K562 (cell line): ENCODE data around the gene CD300LD. TPM values are rescaled to one million over a fixed set of nuclear protein-coding genes. Genes with fewer than 3 reads are reported as not detected.

ENCODE experiments used
- ATAC-seq: fragments of 200-7000 bp; cut with Tn5 transposase; 3 replicates; pipeline ENCODE4 v1.9.1; 2020; ENCODE audit warnings: moderate library complexity
- BruUV-seq: library from RNA; stranded (reverse); fragments of 400-500 nt; replicated peaks from 2 replicates; lab custom pipeline; 2021; lab: Mats Ljungman, UMichigan
- CTCF ChIA-PET: fragments of 300-600 bp; formaldehyde crosslinking; extraction: SDS; loops from one replicate; lab custom pipeline; 2021; ENCODE audit warnings: low intra/inter-chr PET ratio; lab: Yijun Ruan, JAX
- POLR2A ChIA-PET: fragments of 300-600, 350-650 bp; sonication (Branson Sonifier 250); formaldehyde crosslinking; extraction: SDS; loops from one replicate; lab custom pipeline; 2021; ENCODE audit warnings: antibody characterized with exemption, inconsistent platforms; lab: Yijun Ruan, JAX
- DNase-seq, 4 experiments: peaks; one replicate each; pipeline versions ENCODE4 v3.0.0 to v3.0.0-alpha.2; 2011 to 2018; ENCODE audit warnings: low spot score in 3 of 4, mixed read lengths in 3 of 4; ENCODE audit errors: extremely low read depth in 1 of 4
- FAIRE-seq: peaks from 2 replicates; lab custom pipeline; 2011; peaks lifted over from hg19 to GRCh38; lab: Jason Lieb, UNC
- H2AFZ ChIP-seq: 2 replicates; pipeline ENCODE4 v1.6.0; 2011; ENCODE audit warnings: low read depth, low read length, control low read depth, inconsistent platforms
- H3K27ac ChIP-seq: fragments of 200-600 bp; 3 replicates; pipeline ENCODE4 v1.8.0; 2011; ENCODE audit warnings: low read depth, mild to moderate bottlenecking, control low read depth, inconsistent platforms, low read length, moderate library complexity, mixed read lengths; ENCODE audit errors: extremely low read depth
- H3K27me3 ChIP-seq, 2 experiments: fragments of 300-600 bp in 1 of 2; 2 replicates in 1 of 2; 3 replicates in 1 of 2; pipeline versions ENCODE4 v1.6.0 to v1.8.0; 2011; ENCODE audit warnings: inconsistent platforms in 2 of 2, low read length in 2 of 2, mild to moderate bottlenecking in 1 of 2, mixed read lengths in 1 of 2, moderate library complexity in 1 of 2; ENCODE audit not compliant: control insufficient read depth in 2 of 2, insufficient read depth in 2 of 2
- H3K36me3 ChIP-seq: fragments of 300-600 bp; 3 replicates; pipeline ENCODE4 v1.8.0; 2011; ENCODE audit warnings: mild to moderate bottlenecking, low read length, inconsistent platforms; ENCODE audit not compliant: control insufficient read depth, insufficient read depth
- H3K4me1 ChIP-seq, 2 experiments: fragments of 200-600 bp in 1 of 2; replicated peaks in 1 of 2; 2 replicates in 1 of 2; 3 replicates in 1 of 2; pipeline versions ENCODE4 v1.5.1 to v1.8.0; 2011; ENCODE audit warnings: inconsistent platforms in 2 of 2, low read length in 2 of 2, mild to moderate bottlenecking in 1 of 2, mixed read lengths in 1 of 2, moderate library complexity in 1 of 2; ENCODE audit not compliant: control insufficient read depth in 2 of 2, insufficient read depth in 2 of 2
- H3K4me2 ChIP-seq: 2 replicates; pipeline ENCODE4 v1.6.1; 2011; ENCODE audit warnings: low read length, control low read depth, inconsistent platforms, mixed read lengths; ENCODE audit not compliant: insufficient read depth
- H3K4me3 ChIP-seq: fragments of 200-600 bp; sonication (generic), shearing (Covaris generic); 2 replicates; pipeline ENCODE4 v1.5.1; 2016; ENCODE audit warnings: control low read depth, inconsistent platforms
- H3K79me2 ChIP-seq: fragments of 200-600 bp; 3 replicates; pipeline ENCODE4 v1.8.0; 2011; ENCODE audit warnings: low read length, inconsistent platforms; ENCODE audit not compliant: control insufficient read depth, insufficient read depth
- H3K9ac ChIP-seq, 2 experiments: 2 replicates each; pipeline versions ENCODE4 v1.6.0 to v1.6.1; 2011; ENCODE audit warnings: low read depth in 2 of 2, low read length in 2 of 2, control low read depth in 1 of 2, inconsistent platforms in 1 of 2, mild to moderate bottlenecking in 1 of 2, mixed read lengths in 1 of 2; ENCODE audit not compliant: insufficient read depth in 1 of 2
- H3K9me1 ChIP-seq: one replicate; pipeline ENCODE4 v1.6.0; 2011; ENCODE audit warnings: inconsistent platforms, mild to moderate bottlenecking, low read length, moderate library complexity; ENCODE audit not compliant: control insufficient read depth, insufficient read depth
- H3K9me3 ChIP-seq: replicated peaks from 2 replicates; pipeline ENCODE4 v1.5.1; 2011; ENCODE audit warnings: low read depth, low read length, inconsistent platforms; ENCODE audit not compliant: control insufficient read depth, insufficient read depth
- H4K20me1 ChIP-seq: replicated peaks from 2 replicates; pipeline ENCODE4 v1.6.1; 2011; ENCODE audit warnings: low read length, inconsistent platforms, mixed read lengths; ENCODE audit not compliant: control insufficient read depth, insufficient read depth
- BCL6 ChIP-seq: fragments of 250-450 bp; sonication (Bioruptor Pico); IDR thresholded peaks from 2 replicates; pipeline ENCODE4 v1.4.0; 2020
- BHLHE40 ChIP-seq: IDR thresholded peaks from 2 replicates; pipeline ENCODE4 v1.6.1; 2011; ENCODE audit warnings: low read length, improper control_type of control experiment
- ELF4 ChIP-seq: fragments of 450-650 bp; formaldehyde crosslinking; IDR thresholded peaks from 2 replicates; pipeline ENCODE4 v1.4.0; 2022; ENCODE audit warnings: missing genetic modification characterization
- MCM5 ChIP-seq: fragments of 450-650 bp; IDR thresholded peaks from 2 replicates; pipeline ENCODE4 v1.6.1; 2016; ENCODE audit warnings: low read depth
- PRMT5 ChIP-seq: sonication (generic); formaldehyde crosslinking; IDR thresholded peaks from 2 replicates; pipeline ENCODE4 v1.5.0; 2020; ENCODE audit warnings: missing genetic modification reagents
- ZBTB43 ChIP-seq: sonication (generic); formaldehyde crosslinking; IDR thresholded peaks from 2 replicates; pipeline ENCODE4 v1.8.0; 2023; ENCODE audit warnings: mild to moderate bottlenecking, missing genetic modification reagents
- ZNF668 ChIP-seq: fragments of 250-450 bp; sonication (Bioruptor Pico); IDR thresholded peaks from 2 replicates; pipeline ENCODE4 v1.8.0; 2022; ENCODE audit warnings: mild to moderate bottlenecking, inconsistent platforms
- ZNF76 ChIP-seq: fragments of 250-450 bp; sonication (Bioruptor Pico); IDR thresholded peaks from 2 replicates; pipeline ENCODE4 v1.4.0; 2020; ENCODE audit warnings: mild to moderate bottlenecking, moderate library complexity, borderline replicate concordance
- WGBS: fragments of 100-300 bp; shearing (Covaris generic); methylation state at CpG from one replicate; pipeline ENCODE4 v1.1.6; 2016; ENCODE audit warnings: low coverage, mixed read lengths; ENCODE audit not compliant: insufficient coverage; ENCODE audit errors: missing lambda C conversion rate; 5-methylcytosine and 5-hydroxymethylcytosine counted together
- in situ Hi-C: fragments of 300-500 bp; cut with MboI; formaldehyde crosslinking; loops from 4 replicates; pipeline ENCODE4 v1.15.0; 2018; ENCODE audit warnings: inconsistent platforms, mixed read lengths
- intact Hi-C: fragments of 100-400 bp; cut with micrococcal nuclease; formaldehyde crosslinking; loops from 2 replicates; pipeline ENCODE4 v1.14.2; 2022
- polyA plus RNA-seq, 8 experiments: library from polyadenylated mRNA; depleted of rRNA in 4 of 8; stranded (reverse) in 5 of 8; unstranded in 3 of 8; fragments of >200 nt; fragmentation: Nextera tagmentation in 2 of 8; fragmentation: Illumina TruSeq in 1 of 8; extraction: Ambion mirVana in 2 of 8; extraction: Trizol in 1 of 8; gene quantifications; 2 replicates each; pipeline versions ENCODE4 v1.2.1 to v1.2.3, GENCODE V29; 2011 to 2014; ENCODE audit warnings: inconsistent platforms in 1 of 8, missing spikeins in 1 of 8
- total RNA-seq, 7 experiments: library from RNA; depleted of rRNA in 6 of 7; stranded (reverse); fragments of >200 nt in 6 of 7; fragmentation: Illumina TruSeq in 2 of 7; extraction: Trizol in 2 of 7; gene quantifications; 2 replicates each; pipeline versions ENCODE4 v1.2.1 to v1.2.3, GENCODE V29; 2011 to 2021; ENCODE audit warnings: low replicate concordance in 1 of 7
- TF ChIP-seq, protein P1 (sequence below): fragments of 450-650 bp; formaldehyde crosslinking; IDR thresholded peaks from 2 replicates; pipeline ENCODE4 v1.4.0; 2022; ENCODE audit warnings: missing genetic modification characterization

CD300LD gene
- total and polyA plus RNA-seq, 9 of the 15 experiments (the other 6 are each of a cell fraction or from before 2014, with no cell fraction given) = not detected

- Histone ChIP-seq H3K9me1 (no peaks in the 10 kb centered on the region), H3K4me1 (no peaks in the 10 kb centered on the region; a peak in 1 of 5 replicates), H3K79me2 (no peaks in the 10 kb centered on the region), H3K27me3 (peaks cover 3 to 81% of the 10 kb centered on the region in 2 experiments; a peak in 3 of 5 replicates), H3K4me3 (no peak overlapping the region), H3K4me2 (no peak overlapping the region), H3K9ac (no peak overlapping the region), H4K20me1 (no peaks in the 10 kb centered on the region; the same call in none of the 2 replicates), H3K36me3 (no peaks in the 10 kb centered on the region), H3K27ac (no peak overlapping the region), H3K9me3 (no peaks in the 10 kb centered on the region), H2AFZ (no peak overlapping the region; the same call in 1 of the 2 replicates)
- ATAC-seq (no peak), FAIRE-seq (no peak), DNase-seq (no peak)
- BruUV-seq = no TSS peak
- ChIA-PET CTCF (no interaction called here), POLR2A (interaction anchor here (0.5 to 0.8 kb wide), 3 partner anchors 9 to 135 kb away, joined by 3 read pairs; no protein-coding TSS in a partner anchor)
- in situ Hi-C loops = no loop called here
- TF ChIP-seq ZNF76 (no peak), ELF4 (CRISPR knock-in tag) (peak; percentile 83), ZNF668 (CRISPR knock-in tag) (no peak), BCL6 (no peak), ZBTB43 (0 out of 2 replicates have a peak, but pooled peaks have one; percentile 78), BHLHE40 (no peak), PRMT5 (CRISPR knock-in tag) (no peak), MCM5 (no peak)
- TF ChIP-seq, protein P1, sequence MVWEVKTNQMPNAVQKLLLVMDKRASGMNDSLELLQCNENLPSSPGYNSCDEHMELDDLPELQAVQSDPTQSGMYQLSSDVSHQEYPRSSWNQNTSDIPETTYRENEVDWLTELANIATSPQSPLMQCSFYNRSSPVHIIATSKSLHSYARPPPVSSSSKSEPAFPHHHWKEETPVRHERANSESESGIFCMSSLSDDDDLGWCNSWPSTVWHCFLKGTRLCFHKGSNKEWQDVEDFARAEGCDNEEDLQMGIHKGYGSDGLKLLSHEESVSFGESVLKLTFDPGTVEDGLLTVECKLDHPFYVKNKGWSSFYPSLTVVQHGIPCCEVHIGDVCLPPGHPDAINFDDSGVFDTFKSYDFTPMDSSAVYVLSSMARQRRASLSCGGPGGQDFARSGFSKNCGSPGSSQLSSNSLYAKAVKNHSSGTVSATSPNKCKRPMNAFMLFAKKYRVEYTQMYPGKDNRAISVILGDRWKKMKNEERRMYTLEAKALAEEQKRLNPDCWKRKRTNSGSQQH = peak; percentile 77; the same call in 1 of the 2 replicates
- WGBS = 12% methylated on average over 10 of the region's 16 CpGs
- intact Hi-C loops = no loop called here
Measured at GRCh38 chr17:74544991-74545842, 46.9 kb downstream of the CD300LD start.
